GM23338 (cell line): ENCODE results near the gene TMEM150C. TPM values are rescaled to one million over a fixed set of nuclear protein-coding genes. Genes with fewer than 3 reads are reported as not detected.

Source experiments
- ATAC-seq: fragments of 200-7000 bp; cut with Tn5 transposase; 3 replicates; pipeline ENCODE4 v1.9.1; 2020
- DNase-seq: peaks from one replicate; pipeline ENCODE4 v3.0.0-alpha.2; 2015; ENCODE audit warnings: low spot score
- H2AFZ ChIP-seq: fragments of 200-600 bp; sonication (generic); 2 replicates; pipeline ENCODE4 v1.8.0; 2016; ENCODE audit warnings: antibody characterized with exemption, mild to moderate bottlenecking, moderate library complexity
- H3F3A ChIP-seq: fragments of 200-600 bp; sonication (generic); replicated peaks from 2 replicates; pipeline ENCODE4 v1.8.0; 2017; ENCODE audit warnings: antibody characterized with exemption, mixed run types, low read depth
- H3K27ac ChIP-seq: fragments of 200-600 bp; sonication (generic); 2 replicates; pipeline ENCODE4 v1.6.1; 2016; ENCODE audit warnings: low read depth
- H3K27me3 ChIP-seq: fragments of 200-600 bp; sonication (generic); 2 replicates; pipeline ENCODE4 v1.8.0; 2016; ENCODE audit warnings: mild to moderate bottlenecking, mixed run types, moderate library complexity; ENCODE audit not compliant: insufficient read depth
- H3K36me3 ChIP-seq: fragments of 200-600 bp; sonication (generic); 2 replicates; pipeline ENCODE4 v1.8.0; 2016; ENCODE audit warnings: mild to moderate bottlenecking; ENCODE audit not compliant: insufficient read depth
- H3K4me1 ChIP-seq: fragments of 200-600 bp; sonication (generic); 2 replicates; pipeline ENCODE4 v1.8.0; 2016; ENCODE audit warnings: mild to moderate bottlenecking, moderate library complexity; ENCODE audit not compliant: insufficient read depth
- H3K4me2 ChIP-seq: fragments of 200-600 bp; sonication (generic); 2 replicates; pipeline ENCODE4 v1.7.1; 2017; ENCODE audit warnings: mixed run types
- H3K4me3 ChIP-seq: fragments of 200-600 bp; sonication (generic); 2 replicates; pipeline ENCODE4 v1.6.1; 2016; ENCODE audit warnings: mixed run types
- H3K79me2 ChIP-seq: fragments of 200-600 bp; sonication (generic); replicated peaks from 2 replicates; pipeline ENCODE4 v1.8.0; 2017; ENCODE audit warnings: mild to moderate bottlenecking; ENCODE audit not compliant: insufficient read depth
- H3K9me2 ChIP-seq: fragments of 200-600 bp; sonication (generic); 2 replicates; pipeline ENCODE4 v1.8.0; 2017; ENCODE audit not compliant: insufficient read depth
- H4K20me1 ChIP-seq: fragments of 200-600 bp; sonication (generic); replicated peaks from 2 replicates; pipeline ENCODE4 v1.8.0; 2017; ENCODE audit warnings: mild to moderate bottlenecking; ENCODE audit not compliant: insufficient read depth
- H3K27ac Mint-ChIP-seq: 2 replicates; pipeline ENCODE4 v1.8.0; 2020; ENCODE audit warnings: inconsistent platforms, mild to moderate bottlenecking, moderate library complexity, mixed read lengths
- H3K27me3 Mint-ChIP-seq: 3 replicates; pipeline ENCODE4 v1.8.0; 2022; ENCODE audit warnings: low read depth, mild to moderate bottlenecking, moderate library complexity, mixed read lengths, inconsistent platforms; ENCODE audit not compliant: insufficient read depth, poor library complexity
- H3K36me3 Mint-ChIP-seq: 3 replicates; pipeline ENCODE4 v1.8.0; 2021; ENCODE audit warnings: low read depth, mild to moderate bottlenecking, inconsistent platforms, moderate library complexity, mixed read lengths
- H3K4me1 Mint-ChIP-seq: 3 replicates; pipeline ENCODE4 v1.8.0; 2020; ENCODE audit warnings: mild to moderate bottlenecking, inconsistent platforms, mixed read lengths
- H3K4me3 Mint-ChIP-seq: 3 replicates; pipeline ENCODE4 v1.8.0; 2021; ENCODE audit warnings: moderate library complexity, mild to moderate bottlenecking, inconsistent platforms, mixed read lengths
- H3K9me3 Mint-ChIP-seq: 3 replicates; pipeline ENCODE4 v1.8.0; 2020; ENCODE audit warnings: moderate library complexity, mild to moderate bottlenecking, inconsistent platforms, mixed read lengths
- CREB1 ChIP-seq: fragments of 250-450 bp; sonication (Bioruptor Pico); IDR thresholded peaks from 2 replicates; pipeline ENCODE4 v1.5.0; 2020; ENCODE audit warnings: low read depth, mild to moderate bottlenecking, moderate library complexity
- CTCF ChIP-seq, 2 experiments: fragments of 200-600 bp in 1 of 2; sonication (generic) in 1 of 2; conservative IDR thresholded peaks; 2 replicates each; pipeline versions ENCODE4 v1.5.1 to v1.6.1; 2016 to 2017; ENCODE audit warnings: antibody characterized with exemption in 2 of 2, low read depth in 2 of 2, mild to moderate bottlenecking in 2 of 2, moderate library complexity in 1 of 2
- ETS1 ChIP-seq: IDR thresholded peaks from 2 replicates; pipeline ENCODE4 v1.6.1; 2016; ENCODE audit warnings: antibody characterized with exemption
- EZH2 ChIP-seq: fragments of 200-600 bp; sonication (generic); IDR thresholded peaks from one replicate; pipeline ENCODE4 v1.8.0; 2017; ENCODE audit warnings: antibody characterized with exemption, mild to moderate bottlenecking, low read depth; ENCODE audit not compliant: unreplicated experiment
- EZH2phosphoT487 ChIP-seq: fragments of 200-600 bp; sonication (generic); IDR thresholded peaks from one replicate; pipeline ENCODE4 v1.8.1; 2018; ENCODE audit warnings: antibody characterized with exemption; ENCODE audit not compliant: unreplicated experiment
- JUNB ChIP-seq: IDR thresholded peaks from one replicate; pipeline ENCODE4 v1.6.1; 2016; ENCODE audit warnings: antibody characterized with exemption; ENCODE audit not compliant: unreplicated experiment
- NANOG ChIP-seq: IDR thresholded peaks from 2 replicates; pipeline ENCODE4 v1.6.1; 2016; ENCODE audit warnings: antibody characterized with exemption, borderline replicate concordance
- POLR2AphosphoS5 ChIP-seq: IDR thresholded peaks from 2 replicates; pipeline ENCODE4 v1.6.1; 2016; ENCODE audit warnings: antibody characterized with exemption, low read depth
- REST ChIP-seq: IDR thresholded peaks from one replicate; pipeline ENCODE4 v1.6.1; 2018; ENCODE audit warnings: antibody characterized with exemption; ENCODE audit not compliant: unreplicated experiment
- STAT1 ChIP-seq: IDR thresholded peaks from one replicate; pipeline ENCODE4 v1.6.1; 2016; ENCODE audit warnings: antibody characterized with exemption; ENCODE audit not compliant: unreplicated experiment
- ZNF114 ChIP-seq: fragments of 250-450 bp; sonication (Bioruptor Pico); IDR thresholded peaks from 2 replicates; pipeline ENCODE4 v1.5.0; 2020; ENCODE audit warnings: mild to moderate bottlenecking, moderate library complexity
- ZNF331 ChIP-seq: fragments of 250-450 bp; sonication (Bioruptor Pico); IDR thresholded peaks from 2 replicates; pipeline ENCODE4 v1.5.0; 2020; ENCODE audit warnings: low read depth, mild to moderate bottlenecking, moderate library complexity
- polyA plus RNA-seq: library from polyadenylated mRNA; unstranded; fragments of >200 nt; fragmentation: Nextera tagmentation; extraction: Ambion mirVana; gene quantifications from 2 replicates; pipeline ENCODE4 v1.2.1, GENCODE V29; 2016
- total RNA-seq: library from RNA; depleted of rRNA; stranded (reverse); fragments of >200 nt; shearing (Covaris generic); gene quantifications from 2 replicates; pipeline ENCODE4 v1.2.3, GENCODE V29; 2014

Gene TMEM150C
- total and polyA plus RNA-seq, 2 experiments from 2014 or later = 1.7 to 4.0 TPM

GRCh38 chr4:82528074-82528473, 33.7 kb downstream of the TMEM150C start (continued):
- TF ChIP-seq REST = no peak
- TF ChIP-seq CTCF (conservative IDR thresholded peaks at IDR 0.05; ENCODE audit: low read depth in 2 of 2) = no peak
- TF ChIP-seq ETS1 = no peak
- no peak for TF ChIP-seq POLR2AphosphoS5
- TF ChIP-seq CREB1 (CRISPR knock-in tag) = no peak
- TF ChIP-seq STAT1 = no peak

- H3K4me3 Mint-ChIP-seq = no peak overlapping the region
- no peaks in the 10 kb centered on the region for H4K20me1 ChIP-seq
- H2AFZ ChIP-seq = no peak overlapping the region
- no peaks in the 10 kb centered on the region for H3K36me3 ChIP-seq
- no peaks in the 10 kb centered on the region for H3K36me3 Mint-ChIP-seq
- no peaks in the 10 kb centered on the region for H3F3A ChIP-seq
- DNase-seq (no peak), ATAC-seq (no peak)
- H3K4me2 ChIP-seq = no peak overlapping the region
- H3K27ac ChIP-seq = no peak overlapping the region
- no peak overlapping the region; the same call in 1 of the 2 replicates for H3K27ac Mint-ChIP-seq
- no peaks in the 10 kb centered on the region for H3K9me2 ChIP-seq
- no peaks in the 10 kb centered on the region for H3K27me3 Mint-ChIP-seq
- H3K9me3 Mint-ChIP-seq = no peaks in the 10 kb centered on the region
- no peak overlapping the region for H3K4me3 ChIP-seq
- peaks cover 25% of the 10 kb centered on the region for H3K4me1 ChIP-seq
- no peaks in the 10 kb centered on the region for H3K27me3 ChIP-seq
- H3K79me2 ChIP-seq = no peaks in the 10 kb centered on the region
- H3K4me1 Mint-ChIP-seq = peaks cover 22% of the 10 kb centered on the region
- no peak for TF ChIP-seq ZNF114
- TF ChIP-seq NANOG = no peak
- TF ChIP-seq POLR2AphosphoS5 = no peak
- TF ChIP-seq ZNF331 (CRISPR knock-in tag) = no peak
- no peak for TF ChIP-seq CREB1 (CRISPR knock-in tag)
- no peak for TF ChIP-seq ETS1
- no peak for TF ChIP-seq EZH2
- TF ChIP-seq CTCF (conservative IDR thresholded peaks at IDR 0.05; ENCODE audit: low read depth in 2 of 2) = no peak
- TF ChIP-seq JUNB = no peak
- TF ChIP-seq REST = no peak
- no peak for TF ChIP-seq STAT1
- TF ChIP-seq EZH2phosphoT487 = no peak
Measured at GRCh38 chr4:82525307-82525911, 36.4 kb downstream of the TMEM150C start.
